Ishikawa (cell line): ENCODE results near the gene COL4A2.

Source experiments
- CREB1 ChIP-seq: IDR thresholded peaks from 2 replicates; pipeline ENCODE4 v1.6.1; 2012; ENCODE audit warnings: low read depth
- EGR1 ChIP-seq: IDR thresholded peaks from 2 replicates; pipeline ENCODE4 v1.6.1; 2012
- EP300 ChIP-seq: IDR thresholded peaks from 2 replicates; pipeline ENCODE4 v1.6.1; 2012; ENCODE audit warnings: borderline replicate concordance
- FOXM1 ChIP-seq: IDR thresholded peaks from 2 replicates; pipeline ENCODE4 v1.6.1; 2012; ENCODE audit warnings: low read depth, borderline replicate concordance
- MAX ChIP-seq: IDR thresholded peaks from 2 replicates; pipeline ENCODE4 v1.6.1; 2012
- RAD21 ChIP-seq: IDR thresholded peaks from 2 replicates; pipeline ENCODE4 v1.6.1; 2012; ENCODE audit warnings: low read depth
- REST ChIP-seq: IDR thresholded peaks from 2 replicates; pipeline ENCODE4 v1.6.1; 2012; ENCODE audit warnings: low read depth, mild to moderate bottlenecking
- TAF1 ChIP-seq: IDR thresholded peaks from 2 replicates; pipeline ENCODE4 v1.6.1; 2012; ENCODE audit warnings: low read depth, mild to moderate bottlenecking
- TEAD4 ChIP-seq: IDR thresholded peaks from 2 replicates; pipeline ENCODE4 v1.6.1; 2012
- USF1 ChIP-seq: IDR thresholded peaks from 2 replicates; pipeline ENCODE4 v1.6.1; 2012
- YY1 ChIP-seq: IDR thresholded peaks from 2 replicates; pipeline ENCODE4 v1.6.1; 2012; ENCODE audit warnings: low read depth

- TF ChIP-seq EGR1 (no peak), RAD21 (no peak), REST (no peak), MAX (no peak), EP300 (no peak), TEAD4 (no peak), FOXM1 (no peak), YY1 (no peak), TAF1 (no peak), USF1 (no peak), CREB1 (no peak)
These were observed 252.9 kb downstream of the COL4A2 start for GRCh38 chr13:110559986-110560385.
